ENCODE data around the gene TEN1.
A peak's percentile ranks its signal among the peaks of the same experiment; 100 is the strongest.

The TEN1 gene

DNA sequence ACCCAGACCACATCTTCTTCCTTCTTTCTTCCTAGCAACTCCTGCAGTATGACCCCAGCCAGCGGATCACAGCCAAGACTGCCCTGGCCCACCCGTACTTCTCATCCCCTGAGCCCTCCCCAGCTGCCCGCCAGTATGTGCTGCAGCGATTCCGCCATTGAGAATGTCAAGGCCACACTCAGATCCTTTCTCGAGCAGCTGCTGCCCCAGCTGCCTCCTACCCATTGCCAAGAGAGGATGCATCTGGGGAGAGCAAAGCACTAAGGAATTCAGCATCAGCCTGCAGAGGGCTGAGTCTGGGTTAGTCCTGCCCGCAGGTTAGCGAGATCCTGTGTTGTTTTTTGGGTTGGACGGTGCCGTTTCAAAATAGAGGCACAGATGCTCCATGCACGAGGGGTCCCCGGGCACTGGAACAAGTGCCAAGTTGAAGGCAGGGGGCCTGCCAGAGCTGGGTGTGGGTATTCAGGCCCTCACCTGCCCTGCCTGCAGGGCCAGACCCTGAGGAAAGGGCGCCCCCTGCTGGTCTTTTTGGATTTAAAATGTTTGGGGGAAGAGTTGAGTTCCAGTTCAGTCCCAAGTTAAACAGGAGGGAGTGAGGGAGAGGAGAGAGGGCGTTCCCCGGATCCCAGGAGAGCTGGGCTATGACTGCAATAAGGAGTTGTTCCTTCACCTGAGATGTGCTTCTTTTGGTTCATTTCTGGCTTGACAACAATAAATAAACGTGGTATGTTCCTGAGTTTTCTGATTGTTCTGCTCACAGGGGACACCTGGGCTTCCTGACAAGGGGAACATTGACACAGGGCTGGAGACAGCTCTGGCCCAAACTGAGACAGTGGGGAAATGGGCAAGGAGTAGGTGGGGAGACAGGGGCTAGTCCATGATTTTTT lies 26.5 kb downstream of the TEN1 start:
- peak; percentile 77 for DNase-seq (ENCODE audit: low spot score)

- DNase-seq (ENCODE audit: low spot score) = no peak
These were observed 28.2 kb downstream of the TEN1 start for GRCh38 chr17:76007131-76007849.

DNA sequence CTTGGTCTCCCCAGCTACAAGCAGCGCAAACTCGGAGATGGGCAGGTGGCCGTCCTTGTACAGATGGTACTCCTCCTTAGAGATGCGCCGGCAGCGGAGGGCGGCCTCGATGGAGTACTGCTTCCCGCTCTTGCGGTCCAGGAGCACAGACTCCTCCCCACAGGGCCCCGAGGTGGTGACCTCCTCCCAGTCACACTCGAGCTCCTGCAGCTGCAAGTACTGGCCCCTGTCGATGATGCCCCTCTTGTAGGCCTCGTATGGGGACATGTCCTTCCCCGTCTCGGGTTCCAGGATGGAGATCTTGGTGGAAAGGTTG lies 28.8 kb downstream of the TEN1 start:
- DNase-seq (ENCODE audit: low spot score) = no peak

GRCh38 chr17:76008208-76008607 lies 29.2 kb downstream of the TEN1 start:
- DNase-seq (ENCODE audit: low spot score) = no peak

DNA sequence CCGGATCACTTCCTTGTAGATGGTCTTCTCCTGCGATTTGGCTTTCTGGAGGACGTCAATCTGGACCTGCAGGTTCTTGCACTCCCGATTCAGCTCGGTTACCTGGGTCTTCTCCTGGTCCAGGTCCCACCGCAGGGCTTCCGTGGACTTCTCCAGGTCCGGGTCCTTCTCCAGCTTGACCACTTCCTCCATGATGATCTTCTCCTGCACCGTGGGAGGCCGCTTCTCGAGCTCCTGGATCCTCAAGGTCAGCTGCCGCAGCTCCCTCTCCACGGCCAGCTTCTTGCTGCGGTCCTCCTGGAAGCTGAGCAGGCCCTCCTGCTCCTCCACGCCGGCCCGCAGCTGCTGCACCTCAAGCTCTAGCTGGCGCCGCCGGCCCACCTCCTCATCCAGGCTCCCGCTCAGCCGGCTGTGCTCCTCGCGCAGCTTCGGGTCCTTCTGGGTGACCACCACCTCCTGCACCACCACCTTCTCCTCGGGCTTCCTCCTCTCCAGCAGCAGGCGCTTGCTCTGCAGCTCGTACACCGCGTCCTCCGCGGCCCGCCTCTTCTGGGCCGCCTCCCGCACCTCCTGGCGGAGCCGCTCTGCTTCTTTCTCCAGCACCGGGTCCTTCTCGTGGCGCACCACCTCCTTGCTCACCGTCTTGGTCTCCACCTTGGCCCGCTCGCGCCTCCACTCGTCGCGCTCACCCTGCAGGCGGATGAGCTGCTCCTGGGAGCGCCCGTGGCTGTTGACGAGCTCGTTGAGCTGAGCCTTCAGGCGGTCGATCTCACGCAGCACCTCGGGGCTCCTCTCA lies 29.8 kb downstream of the TEN1 start:
- DNase-seq (ENCODE audit: low spot score) = no peak

DNA sequence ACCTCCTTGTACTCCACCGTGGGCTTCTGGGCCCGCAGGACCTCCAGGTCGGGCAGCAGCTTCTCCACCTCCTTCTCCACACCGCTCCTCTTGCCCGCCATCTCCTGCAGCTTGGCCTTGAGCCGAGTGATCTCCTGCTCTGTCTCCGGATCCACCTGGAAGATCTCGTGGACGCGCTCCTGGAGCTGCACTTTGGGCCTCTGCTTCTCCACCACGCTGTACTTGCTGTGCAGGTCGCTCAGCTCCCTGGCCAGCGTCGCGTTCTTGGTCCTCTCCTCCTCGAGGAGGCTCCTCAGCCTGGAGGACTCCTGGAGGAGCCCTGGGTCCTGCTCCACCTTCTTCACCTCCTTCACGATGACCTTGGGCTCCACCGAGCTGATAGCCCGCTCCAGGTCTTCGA lies 30.4 kb downstream of the TEN1 start:
- DNase-seq (ENCODE audit: low spot score) = no peak

GRCh38 chr17:76009969-76010661 lies 31.1 kb downstream of the TEN1 start:
- no peak for DNase-seq (ENCODE audit: low spot score)

DNA sequence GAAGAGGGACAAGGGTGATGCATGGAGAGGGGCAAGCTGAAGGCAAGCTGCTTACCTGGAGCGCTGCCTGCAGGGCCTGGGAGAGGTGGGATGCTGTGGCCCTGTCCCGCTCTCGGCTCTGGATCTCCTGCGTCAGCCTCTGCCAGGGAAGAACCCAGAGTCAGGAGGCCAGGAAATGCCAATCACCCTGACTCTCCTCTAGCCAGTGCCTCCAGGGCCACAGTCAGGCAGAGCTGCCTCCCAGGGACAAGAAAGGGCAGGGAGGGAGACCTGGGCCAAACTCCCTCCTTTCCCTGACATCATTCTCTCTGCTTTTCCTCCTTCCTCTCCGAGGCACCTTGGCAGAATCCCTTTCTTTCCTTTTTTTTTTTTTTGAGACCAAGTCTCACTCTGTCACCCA lies 32.9 kb downstream of the TEN1 start:
- DNase-seq (ENCODE audit: low spot score) = no peak

DNA sequence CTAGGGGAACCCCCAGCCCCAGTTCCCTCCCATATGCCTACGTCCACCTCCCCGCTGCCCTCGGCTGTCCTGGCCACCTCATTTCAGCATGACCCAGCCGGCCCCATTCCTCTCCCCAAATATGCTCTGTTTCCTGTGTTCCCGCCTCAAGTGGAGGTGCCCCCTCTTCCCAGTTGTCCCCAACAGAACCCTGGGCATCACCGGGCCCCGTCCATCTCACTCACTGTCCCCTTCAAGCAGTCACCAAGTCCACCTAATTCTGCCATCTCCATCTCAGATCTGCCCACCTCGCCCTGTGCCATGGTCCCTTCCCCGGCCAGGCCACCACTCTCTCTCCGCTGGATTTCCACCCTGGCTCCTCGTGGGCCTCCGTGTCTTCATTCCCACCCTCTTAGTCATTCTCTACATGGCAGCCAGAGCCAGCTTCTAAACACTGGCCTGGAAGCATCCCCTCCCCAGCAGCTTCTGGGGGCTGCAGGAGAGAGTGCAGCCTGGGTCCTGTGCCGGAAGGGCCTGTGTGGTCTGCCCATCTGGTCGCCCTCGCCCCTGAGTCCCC lies 34.4 kb downstream of the TEN1 start:
- DNase-seq (ENCODE audit: low spot score) = no peak

DNA sequence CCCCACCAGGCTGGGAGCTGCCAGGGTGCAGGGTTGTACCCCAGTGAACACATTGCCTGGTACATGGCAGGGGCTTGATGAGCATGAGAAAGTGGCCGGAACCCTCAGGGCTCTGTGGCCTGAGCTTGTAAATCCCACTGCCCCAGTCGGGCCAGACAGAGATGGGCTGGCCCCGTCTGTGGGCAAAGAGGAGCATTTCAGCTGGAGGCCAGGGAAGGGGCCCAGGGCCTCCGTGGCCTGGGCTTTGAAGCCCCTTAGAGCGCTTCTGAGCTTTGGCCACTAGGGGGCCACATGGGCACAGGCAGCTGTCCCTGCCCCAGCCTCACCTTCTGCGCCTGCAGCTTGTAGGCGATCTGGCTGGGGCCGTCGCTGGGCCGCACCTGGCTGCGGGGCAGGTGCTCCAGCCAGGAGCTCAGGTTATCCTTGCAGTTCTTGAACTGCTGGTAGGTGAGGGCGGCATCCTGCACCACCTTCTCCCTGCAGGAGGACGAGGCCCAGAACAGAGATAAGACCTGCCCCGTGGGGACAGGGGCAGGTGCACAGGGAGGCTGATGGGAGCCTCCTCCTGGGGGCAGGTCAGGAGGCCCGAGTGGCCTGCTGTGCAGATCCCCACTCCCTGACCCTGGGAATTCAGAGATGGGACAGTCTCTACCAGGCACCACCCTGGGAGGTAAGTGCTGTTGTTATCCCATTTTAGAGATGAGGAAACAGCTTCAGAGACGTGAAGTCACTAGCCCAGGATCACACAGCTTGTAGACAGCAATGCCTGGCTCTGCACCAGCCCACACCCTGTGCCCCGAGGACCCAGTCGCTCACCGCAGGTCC lies 35.3 kb downstream of the TEN1 start:
- DNase-seq (ENCODE audit: low spot score) = peak; percentile 81

DNA sequence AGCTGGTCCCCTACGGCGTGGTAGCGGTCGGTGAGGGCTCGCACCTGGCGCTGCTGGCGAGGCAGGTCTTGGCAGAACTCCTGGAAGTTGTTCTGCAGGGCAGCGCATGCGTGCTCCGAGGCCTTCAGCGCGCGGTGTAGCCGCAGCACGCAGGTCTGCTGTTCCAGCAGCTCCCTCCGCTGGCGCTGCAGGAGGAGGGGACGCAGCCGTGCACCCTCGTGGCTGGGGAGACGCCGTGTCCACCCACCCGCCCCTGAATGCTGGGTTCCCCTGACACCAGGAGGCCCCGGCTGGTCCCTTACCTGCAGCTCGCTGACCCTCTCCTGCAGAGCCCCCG lies 35.9 kb downstream of the TEN1 start:
- no peak for DNase-seq (ENCODE audit: low spot score)

DNA sequence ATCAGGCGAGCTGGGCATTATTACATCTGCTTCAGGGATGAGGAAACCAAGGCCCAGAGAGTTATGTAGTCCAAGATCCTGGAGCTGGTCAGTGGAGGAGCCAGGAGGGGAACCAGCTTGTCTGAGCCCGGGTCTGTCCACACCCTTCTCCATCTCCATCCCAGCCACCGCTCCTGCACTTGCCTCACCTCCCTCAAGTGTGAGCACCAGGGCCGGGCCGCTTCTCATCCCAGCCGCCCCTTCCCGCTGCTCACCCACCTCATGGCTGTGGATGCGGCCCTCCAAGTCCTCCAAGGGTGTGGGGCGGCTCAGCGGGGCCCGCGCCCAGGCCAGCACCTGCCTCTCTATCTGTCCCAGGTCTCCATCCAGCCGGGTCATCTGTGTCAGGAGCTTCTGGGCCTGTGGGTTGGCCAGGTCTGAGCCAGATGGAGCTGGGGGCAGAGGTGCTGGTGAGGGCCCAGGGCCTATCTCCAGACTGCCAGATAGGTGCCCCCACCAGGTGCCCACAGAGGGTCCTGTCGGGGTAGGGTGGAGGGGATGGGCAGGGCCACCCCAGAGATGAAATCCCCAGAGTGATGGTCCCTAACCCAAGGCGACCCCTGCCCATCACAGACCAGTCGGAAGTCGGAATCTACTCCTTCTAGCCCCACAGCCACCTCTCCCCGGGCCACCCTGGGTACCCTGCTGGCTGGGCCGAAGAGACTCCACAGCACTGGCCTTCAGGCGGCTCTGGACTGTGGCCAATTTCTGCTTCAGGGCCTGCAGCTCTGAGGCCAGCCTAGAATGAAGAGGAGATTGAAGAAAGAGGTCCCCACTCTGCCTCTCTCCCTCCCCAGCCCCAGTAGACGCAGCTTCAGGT lies 38.7 kb downstream of the TEN1 start:
- DNase-seq (ENCODE audit: low spot score) = no peak

DNA sequence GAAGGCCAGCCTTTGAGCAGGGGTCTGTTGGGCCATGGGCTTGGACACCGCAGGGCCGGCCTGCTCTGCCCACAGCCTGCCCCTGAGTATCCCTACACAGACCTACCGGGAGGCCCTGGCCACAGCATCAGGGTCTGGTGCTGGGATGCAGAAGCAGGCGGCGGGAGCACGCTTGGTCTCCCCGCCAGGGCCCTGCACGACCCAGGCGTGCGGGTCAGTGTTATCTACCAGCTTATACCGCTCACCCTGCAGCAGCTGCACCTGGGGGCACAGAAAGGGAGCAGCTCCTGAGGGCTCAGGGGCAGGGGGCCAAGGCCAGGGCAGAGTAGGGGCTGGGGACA lies 39.3 kb downstream of the TEN1 start:
- no peak for DNase-seq (ENCODE audit: low spot score)

GRCh38 chr17:76018801-76019200 lies 39.8 kb downstream of the TEN1 start:
- no peak for DNase-seq (ENCODE audit: low spot score)

DNA sequence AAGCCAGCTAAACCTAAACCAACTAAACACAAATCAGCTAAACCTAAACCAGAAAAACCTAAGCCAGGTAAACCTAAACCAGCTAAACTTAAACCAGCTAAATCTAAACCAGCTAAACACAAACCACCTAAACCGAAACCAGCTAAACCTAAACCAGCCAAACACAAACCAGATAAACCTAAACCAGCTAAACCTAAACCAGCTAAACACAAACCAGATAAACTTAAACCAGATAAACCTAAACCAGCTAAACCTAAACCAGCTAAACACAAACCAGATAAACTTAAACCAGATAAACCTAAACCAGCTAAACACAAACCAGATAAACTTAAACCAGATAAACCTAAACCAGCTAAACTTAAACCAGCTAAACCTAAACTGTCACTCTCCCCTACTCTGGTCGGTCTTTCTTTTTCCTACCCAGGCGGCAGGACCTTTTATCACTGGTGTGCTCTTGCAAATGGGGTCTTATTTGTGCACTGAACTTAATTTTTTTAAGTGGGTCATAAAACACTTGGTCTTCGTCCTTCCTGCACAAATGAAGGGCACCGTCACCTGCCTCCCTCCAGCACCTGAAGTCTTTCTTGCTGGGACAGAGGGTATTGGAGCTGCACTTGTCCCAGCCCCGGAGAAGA lies 40.9 kb downstream of the TEN1 start:
- no peak for DNase-seq (ENCODE audit: low spot score)

GRCh38 chr17:76022285-76022684 lies 43.2 kb downstream of the TEN1 start:
- DNase-seq (ENCODE audit: low spot score) = no peak

GRCh38 chr17:76022973-76023899 lies 44.2 kb downstream of the TEN1 start:
- no peak for DNase-seq (ENCODE audit: low spot score)

GRCh38 chr17:76023900-76024237 lies 44.8 kb downstream of the TEN1 start:
- DNase-seq (ENCODE audit: low spot score) = no peak

DNA sequence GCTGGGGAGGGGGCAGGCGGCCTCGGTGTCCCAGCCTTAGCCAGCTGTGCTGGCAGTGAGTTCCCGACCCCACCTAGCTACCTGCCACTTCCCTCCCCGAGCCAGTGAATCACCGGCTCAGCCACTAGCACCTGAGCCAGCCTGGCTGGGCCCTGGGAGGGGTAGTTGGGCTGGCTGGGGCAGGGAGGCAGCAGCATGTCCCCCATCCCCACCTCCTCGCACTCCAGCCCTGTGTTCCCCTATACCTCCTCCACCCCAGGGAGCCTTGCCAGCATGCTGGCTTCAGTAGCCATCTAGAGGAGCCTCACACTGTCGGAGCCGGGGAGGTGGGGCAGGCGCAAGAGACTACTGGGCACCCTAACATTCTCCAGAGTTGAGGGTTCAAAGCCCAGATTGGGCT lies 45.3 kb downstream of the TEN1 start:
- DNase-seq (ENCODE audit: low spot score) = no peak
